Right lung (tissue), 5 donors: ENCODE measurements around the gene SENP1. TPM values are rescaled to one million over a fixed set of nuclear protein-coding genes. Genes with fewer than 3 reads are reported as not detected.
A peak's percentile ranks its signal among the peaks of the same experiment; 100 is the strongest.

ENCODE experiments used
- DNase-seq, 2 donors: peaks; one replicate each; pipeline ENCODE4 v3.0.0-alpha.2; 2013
- polyA plus RNA-seq, 5 donors: library from polyadenylated mRNA; unstranded; fragments of 120-200 nt; gene quantifications; one replicate each; pipeline versions ENCODE4 v1.2.1 to v1.2.3, GENCODE V29; 2013; ENCODE audit warnings: inconsistent platforms in 1 of 5, low replicate concordance in 1 of 5; ENCODE audit not compliant: insufficient read length in 5 of 5, insufficient read depth in 1 of 5

SENP1 gene
- polyA plus RNA-seq, 5 donors = 19.1 to 28.8 (median 26.5) TPM

DNA sequence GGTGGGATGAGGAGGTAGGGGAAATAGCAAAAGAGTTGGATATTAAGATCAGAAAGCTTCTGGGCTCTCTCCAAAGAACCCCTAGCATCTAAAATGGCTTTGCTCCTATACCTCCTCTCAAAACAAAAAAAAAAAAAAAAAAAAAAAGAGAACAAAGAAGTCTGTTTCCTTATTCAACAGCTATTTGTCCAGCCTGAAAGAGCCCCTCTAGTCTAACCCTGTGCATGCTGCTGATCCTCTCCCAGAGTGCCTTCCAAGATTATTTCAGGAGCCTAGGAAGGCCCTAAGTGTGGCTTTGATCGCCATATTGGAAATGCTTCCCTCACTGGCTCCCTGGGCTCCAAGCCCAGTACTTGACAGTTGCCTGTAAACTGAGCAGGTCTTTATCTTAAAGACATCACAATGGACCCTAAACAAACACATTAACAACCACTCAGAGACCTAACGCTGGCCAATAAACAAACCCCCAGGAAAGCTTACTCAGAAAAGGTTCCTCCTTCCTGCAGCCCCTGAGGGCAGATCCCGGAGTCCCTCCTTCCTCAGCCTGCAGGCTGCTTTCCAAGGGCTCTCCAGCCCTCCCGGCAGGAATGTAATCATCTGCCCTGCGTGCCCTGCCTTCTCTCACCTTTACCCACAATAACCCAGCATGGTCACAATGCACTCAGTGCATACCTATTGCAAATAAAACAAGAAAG, 84.2 kb downstream of the SENP1 start:
- DNase-seq = peak; percentile 23 to 52

DNA sequence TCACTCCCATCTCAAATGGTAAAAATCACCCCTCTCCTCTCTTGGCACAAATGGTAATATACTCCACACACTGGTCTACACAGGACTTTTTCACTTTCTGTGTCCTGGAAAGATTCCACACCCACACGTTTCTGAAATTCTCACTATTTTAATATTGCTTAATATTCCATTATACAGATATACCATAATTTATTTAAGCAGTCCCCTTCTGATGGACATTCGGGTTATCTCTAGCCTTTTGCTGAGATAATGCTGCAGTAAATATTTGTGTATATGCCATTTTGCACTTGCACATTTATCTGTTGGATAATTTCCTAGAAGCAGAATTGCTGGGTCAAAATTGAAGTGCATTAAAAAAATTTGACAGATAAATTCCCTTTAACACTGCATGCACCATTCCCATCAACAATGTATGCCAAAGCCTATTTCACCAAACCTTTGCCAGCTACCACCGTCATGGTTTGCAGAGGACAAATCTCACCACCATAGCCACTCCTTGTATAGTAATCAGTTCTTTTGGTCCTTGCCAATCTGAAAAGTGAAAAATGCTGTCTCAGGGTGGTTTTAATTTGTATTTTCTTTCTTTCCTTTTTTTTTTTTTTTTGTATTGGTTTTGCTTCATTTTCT, 86.1 kb downstream of the SENP1 start:
- no peak for DNase-seq

DNA sequence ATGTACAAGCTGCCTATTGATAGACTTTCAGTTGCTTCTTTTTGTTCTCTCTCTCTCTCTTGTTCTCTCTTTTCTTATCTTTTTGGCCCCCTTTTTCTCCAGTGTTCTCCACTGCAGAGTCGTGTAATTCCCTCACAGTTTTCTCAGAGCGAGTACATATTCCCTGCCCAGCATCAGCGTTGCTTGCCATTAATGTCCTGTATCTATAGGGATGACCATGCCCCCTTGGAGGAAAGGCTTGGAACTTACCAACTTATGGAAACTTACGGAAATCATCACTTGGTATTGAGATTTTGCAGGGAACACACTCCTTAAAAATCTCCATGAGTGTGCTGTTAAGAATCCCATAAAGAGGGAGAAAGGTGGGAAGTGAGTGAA, 87.3 kb downstream of the SENP1 start:
- DNase-seq = no peak

GRCh38 chr12:48017921-48018617, 87.8 kb downstream of the SENP1 start:
- DNase-seq = no peak

DNA sequence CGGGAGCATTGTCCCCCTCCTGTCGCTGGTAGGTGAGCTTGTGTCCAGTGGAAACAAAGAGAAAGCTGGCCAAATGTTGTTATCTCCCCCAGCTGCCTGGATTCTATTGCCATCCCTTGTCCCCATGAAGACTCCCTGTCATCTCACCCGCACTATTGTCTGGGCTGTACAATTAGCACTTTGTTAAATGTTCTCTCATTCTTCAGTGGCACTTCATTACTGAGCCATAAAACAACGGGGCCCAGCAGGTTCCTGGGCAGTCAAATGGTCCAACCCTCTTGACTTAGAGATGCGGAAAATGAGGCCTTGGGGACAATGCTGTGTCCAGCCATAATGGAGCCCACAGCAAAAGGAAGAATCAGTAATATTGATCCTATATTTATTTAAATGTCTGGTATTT, 88.4 kb downstream of the SENP1 start:
- no peak for DNase-seq

DNA sequence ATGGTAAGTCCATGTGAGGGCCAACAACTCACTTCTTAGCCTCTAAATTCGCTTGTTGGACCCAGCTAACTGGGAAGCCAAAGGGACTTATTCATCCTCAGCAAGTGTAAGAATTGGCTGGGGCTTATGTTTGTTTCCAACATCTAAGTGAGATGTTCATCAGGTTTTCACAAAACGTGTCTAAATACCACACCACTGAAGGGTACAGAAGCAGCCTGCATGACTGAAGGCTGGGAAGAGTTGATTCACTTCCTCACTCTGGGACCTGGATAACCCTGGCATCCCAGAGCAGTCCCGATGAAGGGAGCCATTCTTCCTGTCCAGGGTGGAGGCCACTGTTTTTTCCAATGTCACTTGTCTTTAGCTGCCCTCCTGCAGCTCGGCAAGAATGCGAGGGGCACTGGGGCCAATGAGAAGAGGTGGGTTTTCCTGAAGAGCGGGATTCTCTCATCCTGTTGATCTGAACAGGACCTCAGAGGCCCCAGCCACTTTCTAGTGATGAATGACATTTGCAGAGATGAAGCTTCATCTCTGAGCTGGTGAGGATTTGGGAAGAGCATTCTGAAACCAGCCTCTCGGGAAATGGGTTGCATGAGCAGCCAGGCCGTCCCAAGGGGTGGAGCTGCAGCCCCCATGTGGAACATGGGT, 89.4 kb downstream of the SENP1 start:
- no peak for DNase-seq

- no peak for DNase-seq
Measured at GRCh38 chr12:48015954-48016353, 89.9 kb downstream of the SENP1 start.

DNA sequence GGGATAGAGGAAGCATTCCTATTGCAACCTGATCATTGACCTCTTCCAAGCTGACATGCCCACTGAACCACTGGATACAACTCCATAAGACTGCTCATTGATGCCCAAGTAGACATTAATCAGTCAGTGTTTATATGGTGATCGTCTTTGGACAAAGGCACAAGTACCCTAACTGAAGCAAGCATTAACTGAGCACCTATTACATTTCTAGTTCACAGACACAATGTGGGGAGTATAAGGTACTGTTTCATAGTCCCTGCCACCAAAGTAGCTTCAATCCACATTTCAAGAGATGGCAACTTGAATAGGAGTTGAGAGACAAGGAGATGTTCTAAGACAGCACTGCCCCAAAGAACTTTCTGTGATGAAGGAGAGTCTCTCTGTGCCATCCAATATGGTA, 90.8 kb downstream of the SENP1 start:
- no peak for DNase-seq

DNA sequence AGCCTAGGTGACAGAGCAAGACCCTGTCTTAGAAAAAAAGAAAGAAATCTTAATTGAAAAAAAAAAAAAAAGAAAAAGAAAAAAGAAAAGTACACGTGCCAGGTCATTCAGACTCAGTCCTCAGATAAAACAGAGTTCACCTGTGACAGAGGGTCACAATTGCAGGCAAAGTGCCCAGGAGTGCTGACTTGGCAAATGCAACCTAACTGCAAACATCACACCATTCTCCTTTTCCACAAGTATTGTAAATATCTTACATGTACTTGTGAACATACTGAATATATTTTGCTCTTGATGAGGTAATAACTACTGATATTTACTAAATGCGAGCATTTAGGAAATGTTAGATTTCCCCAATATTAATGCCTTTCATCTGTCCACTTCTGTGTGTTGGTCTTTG, 92.6 kb downstream of the SENP1 start:
- DNase-seq = no peak

- DNase-seq = no peak
Measured at GRCh38 chr12:48012070-48012469, 93.8 kb downstream of the SENP1 start.

GRCh38 chr12:48010366-48010970, 95.4 kb downstream of the SENP1 start:
- DNase-seq = no peak

GRCh38 chr12:48009471-48009870, 96.4 kb downstream of the SENP1 start:
- no peak for DNase-seq

- DNase-seq = no peak
Measured at GRCh38 chr12:48008950-48009349, 96.9 kb downstream of the SENP1 start.

GRCh38 chr12:48008349-48008748, 97.5 kb downstream of the SENP1 start:
- DNase-seq = no peak

DNA sequence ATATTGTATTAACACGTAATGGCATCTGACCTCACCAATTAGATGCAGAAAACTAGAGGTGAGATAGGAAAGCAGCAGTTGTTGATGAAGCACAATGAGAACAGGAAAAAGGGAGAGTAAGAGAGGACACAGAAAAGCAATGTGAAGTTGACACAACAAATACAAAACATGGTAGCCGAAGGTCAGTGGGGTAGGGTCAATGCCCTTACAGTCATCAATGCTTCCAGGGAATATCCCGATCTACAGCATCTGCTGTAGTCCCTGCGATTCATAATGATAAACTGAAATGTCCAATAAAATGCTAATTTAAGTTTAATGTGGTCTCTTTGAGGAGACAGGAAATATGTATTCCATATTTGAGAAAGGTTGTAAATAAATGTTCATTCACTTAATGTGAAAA, 98.7 kb downstream of the SENP1 start:
- no peak for DNase-seq

GRCh38 chr12:48005750-48006021, 100.2 kb downstream of the SENP1 start:
- DNase-seq = no peak

- DNase-seq = no peak
Measured at GRCh38 chr12:48005001-48005749, 100.7 kb downstream of the SENP1 start.

DNA sequence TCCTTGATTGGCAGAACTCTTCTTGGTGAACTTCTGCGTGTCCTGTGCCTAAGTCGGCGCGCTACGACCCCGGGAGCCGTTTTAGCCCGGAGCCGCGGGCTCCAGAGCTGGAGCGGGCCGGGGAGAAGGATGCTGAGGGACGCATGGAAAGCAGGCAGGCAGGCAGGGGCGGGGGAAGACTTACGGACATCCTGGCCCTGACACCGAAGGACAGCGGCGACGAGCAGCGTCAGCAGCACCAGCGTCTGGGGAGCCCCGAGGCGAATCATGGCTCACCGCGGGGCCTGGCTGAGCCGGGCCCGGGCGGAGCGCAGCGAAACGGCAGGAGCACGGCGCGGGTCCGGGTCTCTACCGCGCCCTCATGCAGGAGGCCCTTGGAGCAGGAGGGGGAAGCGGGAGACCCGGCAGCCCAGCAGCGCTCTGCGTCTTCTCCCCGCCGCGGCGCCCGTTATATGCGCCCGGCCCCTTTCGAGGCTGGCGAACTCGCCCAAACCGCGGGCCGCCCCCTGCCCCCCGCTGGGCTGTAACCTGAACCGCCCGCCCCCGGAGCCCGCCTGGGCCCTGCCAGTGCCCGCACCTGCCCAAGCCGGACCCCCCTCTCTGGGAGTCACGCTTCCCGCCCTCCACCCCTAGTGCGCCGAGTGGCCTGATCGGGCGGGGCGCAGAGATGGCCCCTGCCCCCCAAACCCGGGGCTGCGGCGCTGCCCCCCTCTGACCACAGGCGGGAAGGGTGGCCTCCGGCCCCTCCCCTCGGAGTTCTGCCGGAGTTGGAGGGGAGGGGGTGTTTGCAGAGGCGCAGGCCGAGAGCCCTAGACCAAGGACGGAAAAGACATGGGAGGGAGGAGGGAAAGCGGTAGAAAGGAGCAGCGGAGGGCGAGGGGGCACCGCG, 101.6 kb downstream of the SENP1 start, which contains the start of gene COL2A1:
Gene COL2A1 (minus strand): TSS at position 424 of the 889 bp plus-strand sequence. CDS start 155 bp downstream, at position 269.
- no peak for DNase-seq

DNA sequence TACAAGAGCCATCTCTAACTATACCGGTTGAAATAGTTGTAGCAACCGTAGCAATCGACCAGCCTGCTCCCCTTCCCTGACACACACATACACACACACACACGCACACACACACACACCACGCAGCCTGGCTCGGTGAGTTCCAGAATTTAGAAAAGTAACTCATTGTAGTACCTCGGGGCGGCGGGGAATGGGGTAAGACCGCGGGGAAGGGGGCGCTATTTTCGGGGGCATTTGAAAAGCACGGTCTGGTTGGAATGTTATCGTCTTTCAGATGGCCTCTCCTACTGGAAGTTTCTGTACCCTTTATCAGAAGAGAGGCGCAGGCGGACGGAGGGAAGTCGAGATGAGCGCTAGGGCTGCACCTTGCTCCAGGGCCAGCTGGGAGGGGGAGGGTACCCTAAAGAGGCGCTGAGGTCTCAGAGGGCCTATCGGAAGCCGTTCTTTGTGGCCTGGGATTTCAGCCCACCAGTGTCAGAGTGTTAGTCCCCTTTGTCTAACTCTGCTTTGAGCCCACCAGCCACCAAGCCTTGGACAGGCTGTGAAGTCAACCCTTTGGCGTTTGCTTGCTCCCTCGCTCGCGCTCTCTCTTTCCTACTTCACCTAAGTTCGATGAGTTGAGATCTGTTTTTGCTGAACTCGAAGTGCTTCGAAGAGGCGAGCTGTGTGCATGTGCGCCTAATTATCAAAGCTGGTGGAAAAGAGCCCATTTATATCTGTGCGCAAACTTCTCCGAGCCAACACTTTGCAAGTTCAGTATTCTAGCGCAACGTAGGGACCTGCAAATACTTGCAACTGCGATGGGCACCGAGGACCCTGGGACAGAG, 102.4 kb downstream of the SENP1 start:
- DNase-seq = no peak

DNA sequence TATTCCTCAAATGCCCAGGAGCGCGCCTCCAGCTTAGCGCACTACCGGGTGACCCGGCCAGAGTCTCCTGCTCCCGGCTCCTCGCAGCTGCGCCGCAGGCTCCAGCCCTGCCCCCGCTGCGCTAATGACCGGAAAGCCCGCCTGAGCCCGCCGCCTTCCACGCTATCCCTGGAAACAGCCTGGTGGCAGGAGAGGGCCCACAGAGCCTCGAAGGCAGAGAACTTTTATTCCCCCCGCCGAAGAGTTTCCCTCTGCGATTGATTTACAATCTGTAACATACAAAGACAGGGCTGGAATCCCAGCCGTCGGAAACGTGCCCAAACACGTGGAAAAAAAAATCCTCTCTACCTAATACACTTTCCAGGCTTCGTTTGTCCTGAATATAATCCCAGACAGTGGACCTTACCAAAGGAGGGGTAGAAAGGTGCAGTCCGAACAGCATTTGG, 103.1 kb downstream of the SENP1 start:
- DNase-seq = no peak
